Type B pancreatic cell (in vitro differentiated cells): Measurements from ENCODE around the gene XPC. TPM values are rescaled to one million over a fixed set of nuclear protein-coding genes. Genes with fewer than 3 reads are reported as not detected.
"Not testable (repeated sequence)": the region's sequence is repeated elsewhere in the genome, so short reads cannot be mapped to it uniquely, and the experiment has no call there.

Source experiments
- DNase-seq: peaks from one replicate; pipeline ENCODE4 v3.0.0; 2021; ENCODE audit warnings: mixed read lengths; ENCODE audit not compliant: unreplicated experiment; ENCODE audit errors: extremely low spot score
- H3K27ac Mint-ChIP-seq: 2 replicates; pipeline ENCODE4 v1.8.0; 2021; ENCODE audit warnings: mild to moderate bottlenecking, mixed read lengths
- H3K27me3 Mint-ChIP-seq: 2 replicates; pipeline ENCODE4 v1.8.0; 2021; ENCODE audit warnings: mixed read lengths
- H3K36me3 Mint-ChIP-seq: 2 replicates; pipeline ENCODE4 v1.8.0; 2021; ENCODE audit warnings: mixed read lengths
- H3K4me1 Mint-ChIP-seq: one replicate; pipeline ENCODE4 v1.8.0; 2021; ENCODE audit warnings: mixed read lengths; ENCODE audit not compliant: unreplicated experiment
- H3K4me3 Mint-ChIP-seq: 2 replicates; pipeline ENCODE4 v1.8.0; 2021; ENCODE audit warnings: mild to moderate bottlenecking, mixed read lengths
- H3K9me3 Mint-ChIP-seq: 2 replicates; pipeline ENCODE4 v1.8.0; 2021; ENCODE audit warnings: mixed read lengths
- CTCF ChIP-seq: fragments of 200-600 bp; sonication (generic); conservative IDR thresholded peaks from 2 replicates; pipeline ENCODE4 v1.5.0; 2021; ENCODE audit warnings: antibody characterized with exemption, mild to moderate bottlenecking
- long read RNA-seq: library from polyadenylated mRNA; unstranded; transcript quantifications from one replicate; pipeline ENCODE4 v2.0.0, GENCODE V29; 2020
- total RNA-seq: library from RNA; stranded (reverse); gene quantifications from 2 replicates; pipeline ENCODE4 v1.2.1, GENCODE V29; 2021; ENCODE audit warnings: low replicate concordance

Gene XPC
- 42.9 and 44.2 TPM in 2 replicates for total RNA-seq
- long read RNA-seq, transcript XPC-201 (16 exons, 3,832 nt), result major isoform, 88 of 128 reads
- long read RNA-seq, partial matches to known transcripts, result 26 of 128 reads
- long read RNA-seq, other reads (novel, unspliced or antisense), result 13 of 128 reads

- no peaks in the 10 kb centered on the region for H3K9me3 Mint-ChIP-seq
- H3K27me3 Mint-ChIP-seq, result no peaks in the 10 kb centered on the region
- no peak for TF ChIP-seq CTCF
- peak within 1 kb of the TSS; percentile 99 for H3K27ac Mint-ChIP-seq
- H3K4me3 Mint-ChIP-seq, result peak within 1 kb of the TSS; percentile 94
- H3K4me1 Mint-ChIP-seq, result peaks cover 36% of the 10 kb centered on the region
- DNase-seq, result peak; percentile 99
- peaks cover 24% of the 10 kb centered on the region for H3K36me3 Mint-ChIP-seq
Measured at GRCh38 chr3:14178247-14179113, at the start of gene XPC, which contains the start of gene LSM3. TSS of gene XPC (minus strand) at chr3:14178601. CDS start at chr3:14178568, 33 bp downstream. TSS of gene LSM3 (plus strand) at chr3:14178817. CDS start at chr3:14178861, 44 bp downstream.

GRCh38 chr3:14227856-14228255 lies 49.5 kb upstream of the XPC start:
- no peak for TF ChIP-seq CTCF
- H3K4me1 Mint-ChIP-seq, result peaks cover 27% of the 10 kb centered on the region
- peak overlapping the region; percentile 60 for H3K27ac Mint-ChIP-seq
- H3K9me3 Mint-ChIP-seq, result peaks cover 5% of the 10 kb centered on the region
- H3K27me3 Mint-ChIP-seq, result no peaks in the 10 kb centered on the region
- H3K36me3 Mint-ChIP-seq, result peaks cover 11% of the 10 kb centered on the region
- DNase-seq, result no peak
- H3K4me3 Mint-ChIP-seq, result peak overlapping the region; percentile 10

- peaks cover 11% of the 10 kb centered on the region for H3K9me3 Mint-ChIP-seq
- not testable (repeated sequence) for H3K27me3 Mint-ChIP-seq, H3K4me3 Mint-ChIP-seq, DNase-seq, H3K27ac Mint-ChIP-seq, H3K36me3 Mint-ChIP-seq
- peaks cover 23% of the 10 kb centered on the region for H3K4me1 Mint-ChIP-seq
Measured at GRCh38 chr3:14226351-14226750, 48.0 kb upstream of the XPC start.

GRCh38 chr3:14225421-14225820 lies 47.0 kb upstream of the XPC start:
- peak overlapping the region; percentile 43 for H3K4me3 Mint-ChIP-seq
- no peak for TF ChIP-seq CTCF
- H3K36me3 Mint-ChIP-seq, result peaks cover 4% of the 10 kb centered on the region
- DNase-seq, result no peak
- H3K9me3 Mint-ChIP-seq, result peaks cover 6% of the 10 kb centered on the region
- no peaks in the 10 kb centered on the region for H3K27me3 Mint-ChIP-seq
- H3K4me1 Mint-ChIP-seq, result peaks cover 17% of the 10 kb centered on the region
- H3K27ac Mint-ChIP-seq, result peak overlapping the region; percentile 78

- no peaks in the 10 kb centered on the region for H3K27me3 Mint-ChIP-seq
- peak overlapping the region; percentile 78 for H3K27ac Mint-ChIP-seq
- H3K9me3 Mint-ChIP-seq, result peaks cover 6% of the 10 kb centered on the region
- H3K4me1 Mint-ChIP-seq, result peaks cover 17% of the 10 kb centered on the region
- H3K4me3 Mint-ChIP-seq, result peak overlapping the region; percentile 43
- no peak for TF ChIP-seq CTCF
- DNase-seq, result no peak
- H3K36me3 Mint-ChIP-seq, result no peaks in the 10 kb centered on the region
Measured at GRCh38 chr3:14224895-14225294, 46.5 kb upstream of the XPC start.

- H3K27me3 Mint-ChIP-seq, result no peaks in the 10 kb centered on the region
- no peak for DNase-seq
- no peak overlapping the region for H3K27ac Mint-ChIP-seq
- TF ChIP-seq CTCF, result no peak
- H3K9me3 Mint-ChIP-seq, result peaks cover 6% of the 10 kb centered on the region
- H3K4me3 Mint-ChIP-seq, result no peak overlapping the region
- peaks cover 17% of the 10 kb centered on the region for H3K4me1 Mint-ChIP-seq
- no peaks in the 10 kb centered on the region for H3K36me3 Mint-ChIP-seq
Measured at GRCh38 chr3:14223595-14223994, 45.2 kb upstream of the XPC start.
